Cortex of kidney (tissue), 1 donor: ENCODE data around the gene AVPR2.

Experiments used
- DNase-seq: peaks from one replicate; lab custom pipeline; 2025; lab: John Stamatoyannopoulos, UW

The AVPR2 gene

GRCh38 chrX:153913701-153914100 lies 9.2 kb downstream of the AVPR2 start:
- DNase-seq, result no peak

- no peak for DNase-seq
These were observed 13.4 kb downstream of the AVPR2 start for GRCh38 chrX:153917869-153918268.

- DNase-seq, result no peak
These were observed 14.8 kb downstream of the AVPR2 start for GRCh38 chrX:153919281-153919680.

- DNase-seq, result no peak
These were observed 16.1 kb downstream of the AVPR2 start for GRCh38 chrX:153920546-153920945.

GRCh38 chrX:153921070-153921469 lies 16.6 kb downstream of the AVPR2 start:
- DNase-seq, result no peak

GRCh38 chrX:153921511-153922446 lies 17.3 kb downstream of the AVPR2 start:
- no peak for DNase-seq

- no peak for DNase-seq
These were observed 18.7 kb downstream of the AVPR2 start for GRCh38 chrX:153922932-153923857.

GRCh38 chrX:153924149-153924861 lies 19.8 kb downstream of the AVPR2 start:
- no peak for DNase-seq

- DNase-seq, result no peak
These were observed 20.9 kb downstream of the AVPR2 start for GRCh38 chrX:153925387-153925738.

- DNase-seq, result no peak
These were observed 21.5 kb downstream of the AVPR2 start, which contains the start of gene ARHGAP4 for GRCh38 chrX:153925739-153926551. TSS of gene ARHGAP4 (minus strand) at chrX:153926264. CDS start at chrX:153926202, 62 bp downstream.

GRCh38 chrX:153926552-153926857 lies 22.0 kb downstream of the AVPR2 start:
- no peak for DNase-seq

- no peak for DNase-seq
These were observed 22.6 kb downstream of the AVPR2 start for GRCh38 chrX:153926858-153927671.

GRCh38 chrX:153927672-153927921 lies 23.1 kb downstream of the AVPR2 start:
- no peak for DNase-seq

- DNase-seq, result no peak
These were observed 23.7 kb downstream of the AVPR2 start for GRCh38 chrX:153927922-153928760.

GRCh38 chrX:153928846-153929245 lies 24.4 kb downstream of the AVPR2 start:
- no peak for DNase-seq

GRCh38 chrX:153929576-153929975 lies 25.1 kb downstream of the AVPR2 start:
- DNase-seq, result no peak

GRCh38 chrX:153930011-153930910 lies 25.8 kb downstream of the AVPR2 start:
- no peak for DNase-seq

- no peak for DNase-seq
These were observed 26.7 kb downstream of the AVPR2 start for GRCh38 chrX:153931151-153931550.

GRCh38 chrX:153931748-153932147 lies 27.3 kb downstream of the AVPR2 start:
- no peak for DNase-seq
